NCI-H1092 (cell line): ENCODE data around the gene KCNB1.

Experiments
- DNase-seq: peaks from one replicate; lab custom pipeline; 2025; lab: John Stamatoyannopoulos, UW

The KCNB1 gene

GRCh38 chr20:49433333-49433732 is 49.1 kb downstream of the KCNB1 start:
- DNase-seq: peak; percentile 27

GRCh38 chr20:49432550-49432949 is 49.9 kb downstream of the KCNB1 start:
- DNase-seq: no peak

DNA sequence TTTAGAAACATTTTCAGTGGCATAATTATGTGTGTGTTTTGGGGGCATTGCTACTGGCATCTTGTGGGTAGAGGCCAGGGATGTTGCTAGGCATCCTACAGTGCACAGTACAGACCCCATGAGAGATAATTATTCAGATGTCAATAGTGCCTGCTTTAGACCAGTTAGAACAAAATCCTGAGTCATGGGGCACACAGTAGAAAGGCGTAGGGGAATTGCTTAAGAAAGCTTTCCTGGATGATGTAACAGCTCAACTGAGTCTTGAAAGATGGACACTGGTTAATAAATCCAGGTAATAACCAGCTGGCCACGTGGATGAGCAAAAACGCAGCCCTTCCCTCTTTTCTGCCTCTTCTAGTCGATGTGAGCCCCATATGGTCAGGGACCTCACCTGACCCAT is 51.1 kb downstream of the KCNB1 start:
- no peak for DNase-seq

DNA sequence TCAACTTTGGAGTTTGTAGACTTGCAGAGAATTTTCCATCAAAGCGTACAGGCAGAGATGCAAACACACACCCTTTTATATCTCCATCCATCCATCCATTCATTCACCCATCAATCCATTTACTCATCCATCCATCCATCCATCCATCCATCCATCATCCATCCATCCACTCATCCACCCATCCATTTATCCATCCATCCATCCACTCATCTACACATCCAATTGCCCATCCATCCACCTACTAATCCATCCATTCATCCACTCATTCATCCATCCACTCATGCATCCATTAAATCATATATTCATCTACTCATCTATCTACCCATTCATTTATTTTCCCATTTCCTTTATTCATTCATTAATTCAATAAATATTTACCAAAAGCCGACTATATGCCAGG is 52.1 kb downstream of the KCNB1 start:
- DNase-seq: no peak

- DNase-seq: no peak
Observed at GRCh38 chr20:49427751-49428518, 54.5 kb downstream of the KCNB1 start.

DNA sequence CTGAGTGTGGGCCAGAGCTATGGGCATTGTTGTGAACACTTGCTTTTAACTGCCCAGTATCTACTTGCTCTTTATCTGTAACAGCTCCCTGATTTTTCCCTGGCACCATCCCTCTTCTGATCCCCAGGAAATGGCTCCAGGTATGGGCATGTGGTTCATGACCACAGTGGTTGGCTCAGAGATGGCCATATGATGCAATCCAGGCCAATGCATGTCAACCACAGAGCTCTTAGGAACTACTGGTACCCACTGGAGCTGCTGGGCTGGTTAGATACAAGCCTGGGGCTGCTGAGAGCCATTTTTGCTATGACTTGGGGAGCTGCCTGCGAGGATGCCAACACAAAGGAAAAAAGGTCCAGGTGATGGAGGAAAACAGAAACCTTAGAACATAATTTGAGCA is 55.6 kb downstream of the KCNB1 start:
- no peak for DNase-seq

- no peak for DNase-seq
Observed at GRCh38 chr20:49426395-49426794, 56.1 kb downstream of the KCNB1 start.

DNA sequence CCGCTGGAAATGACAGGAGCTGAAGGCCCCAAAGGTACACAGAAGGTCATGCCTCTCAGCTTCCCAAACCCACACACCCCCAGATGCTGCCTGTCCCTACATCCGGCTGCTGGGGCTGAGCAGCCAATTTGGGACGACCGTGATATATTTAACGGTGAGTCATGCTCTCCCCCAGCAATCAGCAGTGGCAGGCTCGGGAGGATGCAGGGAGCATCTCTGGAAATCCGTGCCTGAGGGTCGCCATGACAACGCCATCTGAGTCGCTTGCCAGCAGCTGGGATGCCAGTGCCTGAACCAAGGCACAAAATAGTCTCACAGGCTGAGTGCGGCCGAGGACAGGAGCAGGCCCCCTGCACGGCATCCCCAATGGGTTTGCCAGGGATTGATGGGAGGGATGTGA is 57.9 kb downstream of the KCNB1 start:
- no peak for DNase-seq

DNA sequence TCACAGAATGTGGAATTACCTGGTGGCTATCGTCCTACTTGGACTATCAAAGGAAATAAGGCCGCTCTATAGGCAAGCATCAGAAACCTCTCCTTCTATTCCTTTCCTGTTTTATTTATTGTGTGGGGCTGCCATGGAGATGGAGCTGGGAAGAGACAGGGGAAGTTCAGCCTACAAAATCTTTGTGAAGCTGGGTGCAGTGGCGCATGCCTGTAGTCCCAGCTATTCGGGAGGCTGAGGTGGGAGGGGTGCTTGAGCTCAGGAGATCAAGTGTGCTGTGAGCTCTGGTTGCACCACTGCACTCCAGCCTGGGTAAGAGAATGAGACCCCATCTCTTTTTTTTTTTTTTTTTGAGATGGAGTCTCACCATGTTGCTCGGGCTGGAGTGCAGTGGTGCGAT is 60.3 kb downstream of the KCNB1 start:
- no peak for DNase-seq

DNA sequence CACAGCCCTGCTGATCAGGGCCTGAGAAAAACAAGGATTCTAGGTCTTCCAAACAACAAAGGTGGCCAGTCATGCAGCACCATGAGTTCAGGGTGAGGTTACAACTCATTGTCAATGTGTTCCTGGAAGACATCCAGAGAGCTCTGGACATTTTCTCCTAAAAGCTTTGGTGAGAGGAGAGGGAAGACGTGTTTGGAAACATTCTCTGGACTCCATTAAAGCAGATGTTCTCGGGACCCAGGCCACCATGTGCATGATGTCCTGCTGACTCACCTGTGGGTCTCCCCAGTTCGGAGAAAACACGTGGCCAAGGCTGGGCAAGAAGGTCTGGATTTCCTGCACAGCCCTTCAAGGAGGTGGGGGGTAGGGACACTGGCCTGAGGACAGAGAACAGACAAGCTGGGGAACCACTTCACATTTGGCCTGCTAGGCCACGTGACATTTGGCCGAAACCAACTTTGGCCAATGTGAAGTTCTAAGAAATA is 61.6 kb downstream of the KCNB1 start:
- DNase-seq: no peak

- no peak for DNase-seq
Observed at GRCh38 chr20:49420292-49420691, 62.2 kb downstream of the KCNB1 start.

DNA sequence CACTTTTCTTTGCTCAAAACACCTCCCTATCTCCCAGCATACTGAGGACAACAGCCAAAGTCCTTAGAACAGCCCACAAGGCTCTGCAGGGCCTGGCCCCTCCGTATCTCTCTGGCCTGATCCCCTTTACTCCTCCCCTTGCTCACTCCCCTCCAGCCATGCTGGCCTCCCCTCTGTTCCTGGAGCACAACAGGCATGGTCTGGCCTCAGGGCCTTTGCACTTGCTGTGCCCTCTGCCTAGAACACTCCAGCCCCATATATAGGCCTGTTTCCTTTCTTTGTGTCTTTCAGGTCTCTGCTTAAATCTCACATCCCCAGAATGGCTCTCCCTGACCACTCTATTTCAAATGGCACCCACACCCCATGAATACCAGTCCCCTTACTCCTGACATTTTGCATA is 62.7 kb downstream of the KCNB1 start:
- DNase-seq: no peak

GRCh38 chr20:49418809-49419208 is 63.7 kb downstream of the KCNB1 start:
- DNase-seq: no peak

DNA sequence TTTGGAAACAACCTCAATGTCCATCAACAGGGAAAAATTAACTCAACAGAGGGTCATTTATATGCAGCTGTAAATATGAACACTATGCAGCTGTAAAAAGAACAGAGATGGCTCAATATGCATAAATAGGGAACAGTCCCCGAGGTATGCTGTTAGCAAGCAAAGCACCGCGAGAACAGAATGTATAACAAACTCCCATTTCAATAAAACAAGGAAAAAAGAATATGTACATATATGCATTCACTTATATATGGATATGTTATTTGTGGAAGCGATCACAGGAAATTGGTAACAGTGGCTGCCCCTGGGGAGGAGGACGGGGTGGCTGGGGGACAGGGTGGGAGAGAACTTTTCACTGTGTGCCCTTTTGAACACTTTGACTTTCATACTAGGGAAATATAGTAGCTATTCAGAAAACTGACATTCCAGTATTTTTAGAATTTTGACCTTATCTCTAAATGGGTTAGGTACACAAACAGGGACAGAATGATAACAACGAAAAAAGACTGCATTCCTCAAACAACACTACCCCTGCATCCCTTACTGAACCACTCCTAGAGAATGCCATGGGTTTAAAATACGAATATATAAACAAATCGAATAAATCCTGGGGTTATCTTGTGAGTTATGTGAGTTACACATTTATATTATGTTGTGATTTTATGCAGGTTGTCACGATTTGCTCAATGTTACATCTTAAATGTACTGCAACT is 64.5 kb downstream of the KCNB1 start:
- DNase-seq: no peak

DNA sequence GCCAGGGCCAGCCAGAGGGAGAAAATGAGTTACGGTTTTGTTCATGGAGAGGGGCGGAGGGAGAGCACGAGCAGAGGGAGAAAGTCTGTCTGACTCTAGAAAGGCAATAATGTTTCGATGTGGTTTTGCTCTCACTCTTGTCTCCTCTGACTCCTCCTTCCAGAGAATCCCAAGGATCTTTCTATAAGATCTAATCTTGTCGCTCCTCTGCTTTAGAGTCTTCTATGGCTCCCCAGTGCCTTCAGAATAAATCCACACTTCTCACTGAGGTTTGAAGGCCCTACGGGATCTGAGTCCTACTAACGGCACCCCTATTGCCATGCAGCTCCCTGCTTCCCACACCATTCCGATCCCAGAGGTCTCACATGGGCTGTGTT is 66.8 kb downstream of the KCNB1 start:
- DNase-seq: no peak

GRCh38 chr20:49415005-49415667 is 67.3 kb downstream of the KCNB1 start:
- DNase-seq: no peak

- DNase-seq: no peak
Observed at GRCh38 chr20:49413677-49414076, 68.8 kb downstream of the KCNB1 start.

DNA sequence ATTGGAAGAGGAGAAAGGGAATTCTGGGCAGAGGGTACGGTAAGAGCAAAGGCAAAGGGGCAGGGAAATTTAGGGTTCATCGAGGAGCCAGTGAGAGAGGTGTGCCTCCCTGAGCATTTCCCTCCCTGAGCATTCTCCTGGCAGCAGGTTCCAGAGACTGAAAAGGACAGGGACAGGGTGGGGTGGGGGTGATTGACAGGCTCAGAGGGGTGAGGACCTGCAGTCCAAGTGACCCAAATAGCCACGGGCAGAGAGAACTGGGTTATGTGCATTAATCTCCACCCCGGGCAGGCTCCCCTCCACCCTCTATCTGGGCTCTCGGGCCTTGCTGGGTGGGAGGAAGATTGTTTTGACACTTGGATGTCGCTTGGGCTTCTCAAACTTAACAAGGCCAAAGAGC is 69.5 kb downstream of the KCNB1 start:
- no peak for DNase-seq

- no peak for DNase-seq
Observed at GRCh38 chr20:49412254-49412653, 70.2 kb downstream of the KCNB1 start.

- DNase-seq: no peak
Observed at GRCh38 chr20:49411221-49411925, 71.1 kb downstream of the KCNB1 start.

DNA sequence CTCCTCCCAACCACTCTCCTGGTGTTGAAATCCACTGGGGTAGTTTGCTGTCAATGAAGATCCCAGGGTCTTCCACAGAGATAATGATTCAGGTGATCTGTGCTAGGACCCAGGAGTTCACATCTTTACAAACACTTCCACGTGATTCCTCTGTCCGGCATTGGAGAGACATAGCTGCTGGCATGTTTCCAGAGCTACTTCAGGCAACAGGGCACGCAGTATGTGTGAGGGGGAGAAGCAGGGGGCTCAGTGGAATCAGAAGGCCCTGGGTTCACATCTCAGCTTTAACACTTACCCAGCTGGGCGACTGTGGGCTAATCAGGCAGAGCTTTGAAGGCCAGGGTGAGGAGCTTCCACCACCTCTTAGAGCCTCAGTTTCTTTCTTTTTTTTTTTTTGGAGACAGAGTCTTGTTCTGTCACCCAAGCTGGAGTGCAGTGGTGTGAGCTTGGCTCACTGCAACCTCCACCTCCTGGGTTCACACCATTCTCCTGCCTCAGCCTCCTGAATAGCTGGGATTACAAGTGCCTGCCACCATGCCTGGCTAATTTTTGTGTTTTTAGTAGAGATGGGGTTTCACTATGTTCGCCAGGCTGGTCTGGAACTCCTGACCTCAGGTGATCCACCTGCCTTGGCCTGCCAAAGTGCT is 72.4 kb downstream of the KCNB1 start:
- peak; percentile 13 for DNase-seq
